Keratinocyte (primary cell): ENCODE results near the gene PALD1.

ENCODE experiments used
- EZH2 ChIP-seq: IDR thresholded peaks from one replicate; pipeline ENCODE4 v1.6.1; 2012; ENCODE audit warnings: inconsistent platforms, mild to moderate bottlenecking, low read length, moderate library complexity
- TF ChIP-seq, protein P1 (sequence below), 3 experiments: IDR thresholded peaks in 1 of 3; conservative IDR thresholded peaks in 1 of 3; optimal IDR thresholded peaks in 1 of 3; 2 replicates in 2 of 3; 3 replicates in 1 of 3; pipeline versions ENCODE3 to v1.5.1; 2011; ENCODE audit warnings: low read length in 3 of 3, mild to moderate bottlenecking in 3 of 3, moderate library complexity in 2 of 3, control low read depth in 1 of 3, inconsistent platforms in 1 of 3; ENCODE audit not compliant: insufficient read depth in 2 of 3; ENCODE audit errors: extremely low read depth in 1 of 3

DNA sequence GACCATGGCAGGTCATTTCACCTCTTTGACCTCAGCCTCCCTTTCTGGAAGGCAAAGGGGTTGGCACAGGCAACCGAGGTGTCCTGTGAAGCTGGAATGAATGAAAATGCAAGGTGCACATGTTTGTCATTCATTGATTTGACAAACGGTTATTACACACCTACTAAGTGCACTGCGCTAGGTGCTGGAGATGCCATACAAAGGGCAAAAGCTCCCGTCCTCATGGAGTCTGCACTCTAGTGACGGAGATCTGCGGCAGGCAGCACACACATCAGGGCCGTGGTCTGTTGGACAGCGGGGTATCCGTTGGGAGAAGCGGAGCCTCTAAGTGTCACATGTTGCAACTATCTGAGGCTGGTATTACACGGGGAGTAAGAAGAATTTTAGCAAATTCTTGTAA lies 79.7 kb downstream of the PALD1 start:
- TF ChIP-seq EZH2 = no peak
- TF ChIP-seq, protein P1, sequence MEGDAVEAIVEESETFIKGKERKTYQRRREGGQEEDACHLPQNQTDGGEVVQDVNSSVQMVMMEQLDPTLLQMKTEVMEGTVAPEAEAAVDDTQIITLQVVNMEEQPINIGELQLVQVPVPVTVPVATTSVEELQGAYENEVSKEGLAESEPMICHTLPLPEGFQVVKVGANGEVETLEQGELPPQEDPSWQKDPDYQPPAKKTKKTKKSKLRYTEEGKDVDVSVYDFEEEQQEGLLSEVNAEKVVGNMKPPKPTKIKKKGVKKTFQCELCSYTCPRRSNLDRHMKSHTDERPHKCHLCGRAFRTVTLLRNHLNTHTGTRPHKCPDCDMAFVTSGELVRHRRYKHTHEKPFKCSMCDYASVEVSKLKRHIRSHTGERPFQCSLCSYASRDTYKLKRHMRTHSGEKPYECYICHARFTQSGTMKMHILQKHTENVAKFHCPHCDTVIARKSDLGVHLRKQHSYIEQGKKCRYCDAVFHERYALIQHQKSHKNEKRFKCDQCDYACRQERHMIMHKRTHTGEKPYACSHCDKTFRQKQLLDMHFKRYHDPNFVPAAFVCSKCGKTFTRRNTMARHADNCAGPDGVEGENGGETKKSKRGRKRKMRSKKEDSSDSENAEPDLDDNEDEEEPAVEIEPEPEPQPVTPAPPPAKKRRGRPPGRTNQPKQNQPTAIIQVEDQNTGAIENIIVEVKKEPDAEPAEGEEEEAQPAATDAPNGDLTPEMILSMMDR (optimal IDR thresholded peaks at IDR 0.05 in 1 of 3, IDR thresholded peaks at IDR 0.05 in 1 of 3, conservative IDR thresholded peaks at IDR 0.05 in 1 of 3; ENCODE audit: extremely low read depth in 1 of 3, insufficient read depth in 2 of 3, low read length in 3 of 3) = no peak
